GM23248 (cell line): Measurements from ENCODE around the gene SUPV3L1.

Experiments
- EZH2 ChIP-seq: fragments of 200-600 bp; sonication (generic); IDR thresholded peaks from 2 replicates; pipeline ENCODE4 v1.6.1; 2018; ENCODE audit warnings: antibody characterized with exemption, mild to moderate bottlenecking; ENCODE audit not compliant: insufficient read depth, poor library complexity, severe bottlenecking
- EZH2phosphoT487 ChIP-seq: fragments of 200-600 bp; sonication (generic); IDR thresholded peaks from 2 replicates; pipeline ENCODE4 v1.6.1; 2018; ENCODE audit warnings: antibody characterized with exemption, moderate library complexity, mild to moderate bottlenecking, low read depth; ENCODE audit not compliant: insufficient read depth

DNA sequence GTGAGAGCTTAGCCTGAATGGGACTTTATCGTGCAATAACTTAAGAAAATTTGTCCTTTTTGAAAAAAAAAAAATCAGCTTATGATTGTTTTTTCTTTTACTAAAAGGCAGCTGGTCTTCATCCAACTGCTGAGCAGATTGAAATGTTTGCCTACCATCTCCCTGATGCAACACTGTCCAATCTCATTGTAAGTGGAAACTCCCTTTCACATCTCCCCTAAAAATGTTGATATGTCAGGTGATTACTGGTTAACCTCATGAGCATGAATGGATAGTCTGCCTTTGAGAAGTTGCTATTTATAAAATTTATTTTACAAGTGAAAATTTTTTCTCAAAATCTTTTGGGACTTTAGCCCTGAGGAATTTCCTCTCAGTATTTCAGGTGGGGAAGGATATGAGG is 22.3 kb downstream of the SUPV3L1 start:
- no peak for TF ChIP-seq EZH2
- TF ChIP-seq EZH2phosphoT487, result no peak
